Body of pancreas (tissue), 4 donors: Measurements from ENCODE around the gene ALDH1A3. TPM values are rescaled to one million over a fixed set of nuclear protein-coding genes. Genes with fewer than 3 reads are reported as not detected.

ENCODE experiments used
- ATAC-seq: fragments of 150-250 bp; one replicate; pipeline ENCODE4 v1.9.1; 2016
- DNase-seq, 4 donors: peaks; one replicate each; pipeline ENCODE4 v3.0.0-alpha.2; 2019
- H3K27ac ChIP-seq, 4 donors: fragments of 200-600 bp; sonication (generic); 1 replicate in 3 of 4; 2 replicates in 1 of 4; pipeline versions ENCODE4 v1.5.1 to v1.6.1; 2016 to 2019; ENCODE audit warnings: mild to moderate bottlenecking in 1 of 4, mixed read lengths in 1 of 4, moderate library complexity in 1 of 4
- H3K27me3 ChIP-seq, 2 donors: fragments of 200-600 bp; sonication (generic); one replicate each; pipeline ENCODE4 v1.6.0; 2016; ENCODE audit warnings: mild to moderate bottlenecking in 1 of 2
- H3K36me3 ChIP-seq, 2 donors: fragments of 200-600 bp; sonication (generic); replicated peaks in 1 of 2; 2 replicates each; pipeline ENCODE4 v1.5.1; 2016; ENCODE audit warnings: low read depth in 2 of 2; ENCODE audit not compliant: insufficient read depth in 1 of 2
- H3K4me1 ChIP-seq: fragments of 200-600 bp; sonication (generic); one replicate; pipeline ENCODE4 v1.6.0; 2016
- H3K4me3 ChIP-seq, 2 donors: fragments of 200-600 bp; sonication (generic); 1 replicate in 1 of 2; 2 replicates in 1 of 2; pipeline ENCODE4 v1.5.1; 2016 to 2019
- H3K9me3 ChIP-seq, 3 donors: fragments of 200-600 bp; sonication (generic); 1 replicate in 2 of 3; 2 replicates in 1 of 3; pipeline ENCODE4 v1.5.1; 2016
- CTCF ChIP-seq, 7 experiments: fragments of 450-650 bp in 4 of 7; fragments of 200-600 bp in 3 of 7; sonication (generic) in 3 of 7; IDR thresholded peaks; one replicate each; pipeline ENCODE4 v1.5.1; 2016 to 2019; ENCODE audit warnings: antibody characterized with exemption in 7 of 7
- POLR2A ChIP-seq, 3 donors: fragments of 450-650 bp; IDR thresholded peaks; one replicate each; pipeline ENCODE4 v1.6.1; 2016; ENCODE audit warnings: antibody characterized with exemption in 3 of 3, mild to moderate bottlenecking in 2 of 3
- WGBS, 2 donors: methylation state at CpG; one replicate each; pipeline ENCODE4 v1.1.5; 2017; 5-methylcytosine and 5-hydroxymethylcytosine counted together
- intact Hi-C: fragments of 100-400 bp; cut with DNase I; formaldehyde crosslinking; loops from one replicate; pipeline ENCODE4 v1.15.1; 2023
- total RNA-seq, 2 donors: library from RNA; depleted of rRNA; stranded (reverse); fragments of >200 nt; gene quantifications; one replicate each; pipeline ENCODE4 v1.1.0, GENCODE V29; 2016

ALDH1A3 gene
- total RNA-seq, 2 donors from 2014 or later = 19.5 to 33.9 TPM

GRCh38 chr15:100909989-100910955, 30.6 kb downstream of the ALDH1A3 start:
- no peaks in the 10 kb centered on the region for H3K4me1 ChIP-seq
- intact Hi-C loops = loop anchor here (5.0 kb wide), 1 partner anchor 53 kb away; no protein-coding TSS in a partner anchor
- ATAC-seq (no peak), DNase-seq (no peak)
- H3K9me3 ChIP-seq = no peaks in the 10 kb centered on the region
- H3K36me3 ChIP-seq = no peaks in the 10 kb centered on the region
- no peak overlapping the region for H3K4me3 ChIP-seq
- WGBS, 2 donors = 85 to 88% methylated on average over 12 of the region's 12 CpGs
- TF ChIP-seq CTCF (IDR thresholded peaks at IDR 0.05) = no peak
- no peak for TF ChIP-seq POLR2A (IDR thresholded peaks at IDR 0.05)
- no peak overlapping the region for H3K27ac ChIP-seq
- no peaks in the 10 kb centered on the region for H3K27me3 ChIP-seq

- H3K36me3 ChIP-seq = no peaks in the 10 kb centered on the region
- no peak for DNase-seq
- ATAC-seq = no peak
- H3K9me3 ChIP-seq = no peaks in the 10 kb centered on the region
- H3K4me1 ChIP-seq = no peaks in the 10 kb centered on the region
- H3K4me3 ChIP-seq = no peak overlapping the region
- intact Hi-C loops = no loop called here
- WGBS, 2 donors = 83 to 89% methylated on average over 10 of the region's 10 CpGs
- H3K27me3 ChIP-seq = no peaks in the 10 kb centered on the region
- no peak overlapping the region for H3K27ac ChIP-seq
- TF ChIP-seq CTCF (IDR thresholded peaks at IDR 0.05) (no peak), POLR2A (IDR thresholded peaks at IDR 0.05) (no peak)
Measured at GRCh38 chr15:100911086-100911485, 31.5 kb downstream of the ALDH1A3 start.

DNA sequence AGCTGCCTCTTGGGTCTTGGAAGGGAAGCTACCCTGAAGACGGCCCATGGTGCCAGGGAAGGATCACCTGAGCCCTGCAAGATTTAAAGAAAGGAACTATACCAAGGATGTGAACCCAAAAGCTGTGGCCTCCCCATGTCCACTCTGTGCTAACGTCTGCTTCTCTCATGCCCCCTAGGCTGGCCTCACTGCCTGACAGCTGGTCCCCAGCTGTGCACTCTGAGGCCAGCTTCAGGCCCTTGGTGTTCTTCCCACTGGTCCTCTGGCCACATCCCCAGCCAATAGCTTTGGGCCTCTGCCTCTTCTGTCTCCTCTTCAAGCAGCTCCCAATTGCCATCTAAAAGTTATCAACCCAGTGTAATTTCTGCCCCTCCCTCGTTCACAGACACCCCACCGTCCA, 34.3 kb downstream of the ALDH1A3 start:
- no peaks in the 10 kb centered on the region for H3K9me3 ChIP-seq
- no peak for ATAC-seq
- intact Hi-C loops = no loop called here
- H3K27me3 ChIP-seq = no peaks in the 10 kb centered on the region
- H3K4me3 ChIP-seq = no peak overlapping the region
- TF ChIP-seq POLR2A (IDR thresholded peaks at IDR 0.05) (no peak), CTCF (IDR thresholded peaks at IDR 0.05) (no peak)
- DNase-seq = no peak
- no peaks in the 10 kb centered on the region for H3K36me3 ChIP-seq
- no peak overlapping the region for H3K27ac ChIP-seq
- peaks cover 9% of the 10 kb centered on the region for H3K4me1 ChIP-seq
- WGBS, 2 donors = 91 to 97% methylated on average over 4 of the region's 4 CpGs

GRCh38 chr15:100914876-100915275, 35.2 kb downstream of the ALDH1A3 start:
- intact Hi-C loops = loop anchor here (5.0 kb wide), 1 partner anchor 92 kb away; no protein-coding TSS in a partner anchor
- DNase-seq (no peak), ATAC-seq (no peak)
- no peaks in the 10 kb centered on the region for H3K27me3 ChIP-seq
- TF ChIP-seq CTCF (IDR thresholded peaks at IDR 0.05) (no peak), POLR2A (IDR thresholded peaks at IDR 0.05) (no peak)
- H3K4me1 ChIP-seq = peaks cover 11% of the 10 kb centered on the region
- 73 to 86% methylated on average over 6 of the region's 6 CpGs for WGBS, 2 donors
- no peaks in the 10 kb centered on the region for H3K9me3 ChIP-seq
- no peaks in the 10 kb centered on the region for H3K36me3 ChIP-seq
- no peak overlapping the region for H3K4me3 ChIP-seq
- H3K27ac ChIP-seq = no peak overlapping the region
